Stimulated activated CD8-positive, alpha-beta memory T cell treated with anti-CD3 and anti-CD28 coated beads, Interleukin-12 subunit alpha, Interleukin-12 subunit beta, amount 100 ng/mL, for 4 hours (primary cell): ENCODE data around the gene ATP5F1B.
A peak's percentile ranks its signal among the peaks of the same experiment; 100 is the strongest.

ENCODE experiments used
- DNase-seq: peaks from one replicate; pipeline ENCODE4 v3.0.0-alpha.2; 2020; ENCODE audit warnings: low read depth

ATP5F1B gene

DNA sequence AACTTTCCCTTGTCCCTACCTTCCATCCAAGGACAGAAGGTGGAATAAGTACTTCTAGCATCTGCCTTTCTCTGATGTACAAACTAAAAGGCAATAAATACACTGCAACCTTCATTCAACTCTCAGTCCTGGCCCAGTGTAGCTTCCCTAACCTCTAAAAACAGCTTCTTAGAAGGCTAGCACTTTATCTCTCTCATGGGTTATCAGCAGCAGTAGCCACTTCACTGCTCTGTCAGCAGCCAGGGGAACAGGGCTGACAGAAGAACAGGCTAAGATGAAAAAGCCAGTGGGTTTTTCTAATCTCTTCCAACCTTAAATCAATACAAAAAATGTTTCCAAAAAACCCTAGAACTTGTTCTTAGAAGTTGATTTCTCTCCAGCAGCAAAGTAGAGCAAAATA, 28.9 kb downstream of the ATP5F1B start:
- no peak for DNase-seq

DNA sequence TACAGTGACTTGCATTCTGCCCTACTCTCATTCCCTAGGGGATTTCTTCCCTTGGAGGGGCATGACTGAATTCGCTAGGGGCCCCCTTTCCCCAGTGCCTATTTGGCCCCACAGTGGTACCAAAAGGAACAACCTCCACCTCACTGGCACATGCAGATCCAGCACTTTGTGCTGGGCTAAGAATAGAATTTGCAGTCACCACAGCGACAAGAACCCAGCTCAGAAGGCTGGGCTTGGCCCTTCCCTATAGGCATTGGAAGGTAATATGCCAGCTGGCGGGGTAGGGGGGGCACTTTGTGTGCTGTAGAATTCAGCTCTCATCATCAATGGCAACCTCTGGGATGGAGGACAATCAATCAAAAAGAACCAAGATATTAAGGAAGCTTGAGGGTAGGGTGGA, 29.5 kb downstream of the ATP5F1B start:
- no peak for DNase-seq

DNA sequence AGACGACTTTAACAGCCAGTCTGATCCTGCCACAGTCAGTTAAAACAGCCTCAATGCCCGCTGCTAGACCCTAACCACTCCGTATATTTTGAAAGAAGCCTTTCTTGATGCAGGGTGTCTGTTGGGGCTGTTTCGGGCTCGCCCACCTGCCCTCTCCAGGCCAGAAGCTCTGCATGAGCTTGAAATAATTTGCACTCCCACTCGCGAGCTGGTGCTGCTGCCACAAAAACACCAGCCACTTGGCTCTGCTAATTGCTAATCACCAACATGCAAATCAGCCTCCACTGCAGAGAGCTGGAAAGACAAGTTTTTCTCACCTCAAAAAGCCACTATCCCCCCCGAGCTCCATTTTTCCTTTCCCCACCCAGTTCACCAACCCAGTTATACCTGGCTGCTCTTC, 31.2 kb downstream of the ATP5F1B start:
- DNase-seq = no peak

DNA sequence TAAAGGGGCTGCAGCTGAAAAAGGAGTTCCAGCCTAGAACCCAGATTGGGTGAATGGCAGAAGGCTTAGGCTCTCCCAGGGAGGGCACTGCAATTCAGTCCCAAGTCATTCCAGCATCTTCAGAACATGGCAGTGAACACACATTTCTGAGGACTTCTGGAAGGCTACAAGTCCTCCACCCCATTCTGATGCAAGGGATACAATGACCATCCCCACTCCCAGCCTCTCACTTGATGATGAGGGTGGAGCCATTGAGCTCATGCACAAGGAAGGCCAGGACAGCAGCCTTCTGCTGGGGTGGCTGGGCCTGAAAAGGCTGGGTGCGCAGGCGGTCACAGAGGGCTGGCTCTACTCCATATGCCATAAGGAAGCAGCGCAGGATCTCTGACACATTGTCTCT, 41.4 kb downstream of the ATP5F1B start:
- no peak for DNase-seq

DNA sequence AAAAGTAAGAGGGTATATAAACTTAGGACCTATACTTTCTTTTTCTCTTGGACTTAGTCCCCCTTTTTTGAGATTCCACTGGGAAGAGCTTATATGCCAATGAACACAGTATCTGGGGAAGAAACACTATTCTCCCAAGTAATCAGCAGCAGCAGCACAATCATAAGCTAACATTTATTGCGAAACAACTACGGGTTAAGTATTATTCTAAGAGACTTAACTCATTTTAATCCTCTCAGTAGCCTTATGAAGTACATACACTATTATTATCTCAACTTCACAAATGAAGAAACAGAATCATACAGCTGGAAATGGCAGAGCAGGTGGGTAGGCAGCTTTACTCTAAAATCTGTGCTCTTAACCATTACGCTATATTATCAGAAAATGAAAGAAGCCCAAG, 43.5 kb downstream of the ATP5F1B start:
- DNase-seq = no peak

DNA sequence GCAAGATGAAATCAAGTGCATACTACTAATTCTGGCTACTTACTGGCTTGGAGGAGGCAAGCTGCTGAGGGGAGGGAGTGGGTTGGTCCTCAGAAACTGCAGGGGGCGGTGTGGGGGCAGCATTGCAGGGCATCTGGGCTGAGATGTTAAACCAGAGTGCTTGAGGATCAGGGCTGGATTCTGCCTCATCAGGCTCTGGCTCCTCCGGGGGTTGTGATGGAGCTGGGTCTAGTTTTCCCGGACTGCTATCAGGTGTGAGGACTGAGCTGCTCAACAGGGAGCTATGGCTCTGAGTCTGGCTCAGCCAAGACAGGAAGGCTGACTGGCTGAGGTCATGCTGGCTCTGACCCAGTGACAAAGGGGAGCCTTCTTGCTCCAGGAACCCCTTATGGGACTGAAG, 44.3 kb downstream of the ATP5F1B start:
- no peak for DNase-seq

DNA sequence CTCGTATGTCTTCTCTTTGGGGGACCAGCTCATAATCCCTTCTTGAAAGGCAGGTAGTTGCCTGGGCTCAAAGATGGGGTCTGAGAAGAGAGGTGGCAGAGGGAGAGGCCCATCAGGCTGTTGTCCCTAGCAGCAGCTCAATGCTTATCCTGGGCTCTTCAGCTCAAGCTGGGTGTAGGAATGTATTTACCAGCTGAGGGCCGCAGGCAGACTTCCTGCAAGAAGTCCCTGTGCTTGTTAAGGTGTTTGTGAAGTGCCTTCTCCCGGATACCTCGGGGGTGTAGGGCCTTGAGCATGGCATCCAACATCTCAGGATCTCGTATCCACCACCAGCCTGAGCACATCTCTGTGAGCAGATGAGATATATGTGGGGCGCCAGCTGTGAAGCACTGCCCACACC, 45.0 kb downstream of the ATP5F1B start:
- DNase-seq = no peak

DNA sequence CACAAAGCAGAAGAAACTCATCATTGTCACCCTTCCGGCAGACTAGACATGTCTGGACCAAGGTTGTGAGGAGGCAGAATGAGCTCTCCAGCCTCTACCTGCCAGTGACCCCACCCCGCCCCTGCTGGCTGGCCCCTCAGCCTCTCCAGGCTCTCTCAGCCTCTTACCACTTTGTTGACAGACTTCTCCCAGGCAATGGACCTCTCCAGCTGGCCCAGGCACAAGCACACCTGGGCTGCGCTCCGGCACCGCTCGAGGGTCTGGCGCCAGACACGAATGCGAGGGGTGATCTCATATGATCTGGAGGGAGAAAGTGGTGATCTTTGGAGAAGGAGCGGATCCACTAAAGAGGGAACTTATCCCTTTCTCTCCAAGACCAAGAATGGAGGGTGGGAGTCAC, 46.0 kb downstream of the ATP5F1B start:
- DNase-seq = no peak

DNA sequence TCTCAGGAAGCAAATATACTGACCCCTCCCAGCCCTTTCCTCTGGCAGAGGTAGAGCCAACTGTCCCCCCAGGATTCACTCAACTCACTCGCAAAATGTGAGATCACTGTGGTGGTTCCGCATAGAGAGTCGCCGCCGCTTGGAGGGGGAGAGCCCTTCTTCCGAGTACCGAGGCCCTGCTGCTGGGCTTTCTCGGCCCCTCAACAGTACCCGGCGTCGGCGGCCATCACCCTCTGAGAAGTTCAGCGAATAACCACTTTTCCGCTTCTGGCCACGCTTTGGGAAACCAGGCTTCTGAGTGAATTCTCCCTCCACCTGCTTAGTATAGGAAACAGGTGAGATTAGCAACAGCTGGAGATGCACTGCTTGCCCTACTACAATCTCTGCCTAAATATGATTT, 46.7 kb downstream of the ATP5F1B start:
- DNase-seq = no peak

DNA sequence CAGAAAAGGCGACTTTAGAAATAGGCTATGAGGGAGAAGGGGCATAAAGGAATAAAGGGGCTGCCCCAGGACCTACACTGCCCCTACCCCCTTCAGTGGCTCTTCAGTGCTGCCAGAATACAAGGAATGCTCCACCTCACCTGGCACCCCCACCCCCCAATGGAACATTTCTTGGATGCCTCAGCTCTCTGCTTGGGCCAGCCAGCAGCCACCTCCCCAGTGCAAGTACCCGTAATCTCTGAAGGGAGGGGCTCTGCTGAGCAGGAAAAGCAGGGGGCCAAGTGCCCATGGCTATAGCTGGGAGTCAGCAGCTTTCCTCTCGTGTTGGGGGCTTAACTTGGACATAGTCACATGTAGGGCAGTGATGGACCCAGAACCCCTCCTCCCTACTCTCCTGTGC, 49.0 kb downstream of the ATP5F1B start:
- DNase-seq = no peak

DNA sequence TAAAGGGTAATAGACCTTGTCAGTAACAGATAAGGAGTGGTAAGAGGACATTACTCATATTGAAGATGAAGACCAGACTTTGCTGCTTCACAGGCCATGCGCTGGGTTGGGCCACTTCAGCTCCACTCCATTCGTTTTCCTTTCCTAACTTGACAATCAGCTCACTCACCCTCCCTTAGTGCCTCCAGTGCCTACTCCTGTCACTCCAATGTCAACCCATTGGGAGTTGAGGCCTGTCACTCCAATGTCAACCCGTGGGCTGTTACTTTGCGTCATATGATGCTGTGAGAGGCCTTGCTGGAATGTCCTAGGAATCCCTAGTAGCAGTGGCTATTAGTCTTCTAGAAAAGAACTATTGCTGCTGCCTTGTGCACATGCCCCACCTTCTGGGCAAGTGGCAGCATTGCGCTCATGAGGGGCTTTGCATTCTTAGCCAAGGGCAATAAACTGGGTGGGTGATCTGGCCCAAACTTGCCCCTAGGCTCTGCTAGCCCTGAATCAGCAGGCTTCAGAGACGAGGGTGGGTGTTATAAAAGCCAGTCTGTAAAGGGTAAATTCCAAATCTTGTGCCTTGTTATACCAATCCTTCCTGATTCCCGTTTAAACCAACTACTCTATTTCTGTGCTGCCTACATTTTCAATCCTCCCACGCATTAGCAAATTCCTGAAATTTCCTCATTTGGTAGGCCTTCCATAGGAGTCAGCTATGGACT, 51.7 kb downstream of the ATP5F1B start:
- DNase-seq = peak; percentile 19

DNA sequence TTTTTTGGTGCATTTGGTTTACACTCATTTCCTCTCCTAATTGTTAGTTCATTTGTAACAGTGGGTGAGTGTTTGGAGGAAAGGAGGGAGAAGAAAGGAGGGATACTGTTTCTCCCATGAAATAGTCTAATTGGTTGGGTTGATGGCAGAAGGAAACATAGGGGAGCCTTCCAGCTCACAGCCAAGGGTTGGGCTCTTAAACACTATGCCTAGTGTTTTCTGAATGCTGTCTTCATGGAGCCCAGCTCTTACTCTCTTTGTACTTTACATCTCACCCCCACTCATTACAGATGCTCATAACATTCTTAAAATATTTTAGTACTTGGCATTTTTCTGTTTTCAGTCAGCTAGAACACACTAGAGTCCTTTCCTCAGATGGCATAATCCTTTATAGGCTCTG, 53.8 kb downstream of the ATP5F1B start:
- no peak for DNase-seq

DNA sequence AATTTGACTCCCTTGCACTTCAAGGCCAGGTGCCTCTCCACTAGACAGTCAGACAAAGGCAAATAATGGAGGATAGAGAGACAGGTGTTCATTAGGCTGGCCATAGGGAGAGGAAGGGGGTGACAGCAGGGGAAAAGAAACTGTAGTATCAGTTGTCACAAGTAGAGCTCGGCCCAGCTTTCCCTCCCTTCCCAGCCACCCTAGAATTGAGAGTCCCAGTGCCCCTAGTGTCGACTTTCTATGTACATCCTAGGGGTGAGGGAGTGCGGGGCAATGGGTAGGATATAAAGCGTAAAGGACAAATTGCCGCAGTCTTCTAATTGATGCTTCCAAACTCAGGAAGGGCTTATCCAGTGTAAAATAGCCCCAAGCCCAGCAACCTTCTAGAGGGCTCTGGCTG, 54.7 kb downstream of the ATP5F1B start:
- no peak for DNase-seq

DNA sequence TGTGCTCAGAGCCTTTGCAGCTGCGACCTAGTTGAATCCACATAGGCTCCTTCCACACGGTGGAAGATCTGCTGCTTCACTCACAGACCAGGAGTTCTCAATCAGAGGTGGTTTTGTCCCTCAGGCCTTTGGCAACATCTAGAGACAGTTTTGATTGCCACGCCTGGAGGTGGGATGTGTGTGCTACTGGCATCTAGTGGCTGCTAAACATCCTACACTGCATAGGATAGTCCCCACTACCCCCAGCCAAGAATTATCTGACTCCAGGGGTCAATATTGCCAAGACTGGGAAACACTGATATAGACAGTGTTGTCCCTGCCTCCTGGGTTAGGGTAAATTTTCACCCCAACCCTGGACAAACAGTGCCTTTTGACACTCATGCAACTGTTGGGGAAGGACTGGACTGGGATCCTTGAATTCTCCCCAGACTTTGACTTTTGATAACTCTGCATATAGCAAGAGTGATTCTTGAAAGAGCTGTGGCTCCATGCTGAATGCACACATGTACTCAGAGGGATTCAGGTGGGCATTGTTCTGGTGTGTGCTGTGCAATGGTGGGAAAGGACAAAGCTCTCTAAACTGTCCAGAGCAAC, 55.5 kb downstream of the ATP5F1B start:
- no peak for DNase-seq

DNA sequence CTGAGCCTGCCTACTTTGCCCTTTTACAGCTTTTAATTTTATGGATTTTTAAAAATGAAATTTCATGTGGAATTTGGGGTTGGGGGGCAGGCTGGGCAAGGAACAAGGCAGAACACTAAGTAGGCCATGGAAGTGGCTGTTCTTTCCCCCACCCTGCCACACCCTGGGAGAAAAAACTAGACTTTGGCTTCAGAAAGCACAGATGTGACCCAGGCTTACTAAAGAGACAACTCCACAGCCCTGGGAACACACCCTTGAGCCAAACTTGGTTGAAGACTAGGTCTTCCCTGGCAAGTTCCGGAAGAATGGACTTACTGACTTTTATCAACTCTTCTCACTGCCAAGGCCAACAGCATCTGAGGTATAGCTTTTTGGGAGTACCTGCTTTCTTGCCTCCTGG, 56.0 kb downstream of the ATP5F1B start:
- DNase-seq = no peak
